ENCODE results near the gene ZNF385C.

The ZNF385C gene

DNA sequence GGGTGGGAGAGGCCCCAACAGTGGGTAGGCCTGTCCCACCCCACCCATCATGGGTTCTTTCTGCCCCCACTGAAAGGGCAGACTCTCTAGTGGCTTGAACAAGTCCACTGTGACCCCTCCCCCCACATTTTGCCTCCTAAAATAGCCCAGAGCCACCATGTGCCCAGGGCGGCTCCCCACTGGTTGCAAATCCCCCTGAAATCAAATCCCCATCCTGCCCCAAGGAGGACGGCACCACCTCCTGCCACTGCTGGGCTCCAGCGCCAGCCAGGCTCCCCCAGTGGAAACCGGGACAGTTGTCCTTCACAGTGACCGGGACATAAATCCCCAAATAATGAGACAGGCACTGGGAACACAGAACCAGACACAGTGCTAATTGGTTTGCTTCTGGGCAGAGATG is 20.5 kb downstream of the ZNF385C start:
- TF ChIP-seq, protein P1, sequence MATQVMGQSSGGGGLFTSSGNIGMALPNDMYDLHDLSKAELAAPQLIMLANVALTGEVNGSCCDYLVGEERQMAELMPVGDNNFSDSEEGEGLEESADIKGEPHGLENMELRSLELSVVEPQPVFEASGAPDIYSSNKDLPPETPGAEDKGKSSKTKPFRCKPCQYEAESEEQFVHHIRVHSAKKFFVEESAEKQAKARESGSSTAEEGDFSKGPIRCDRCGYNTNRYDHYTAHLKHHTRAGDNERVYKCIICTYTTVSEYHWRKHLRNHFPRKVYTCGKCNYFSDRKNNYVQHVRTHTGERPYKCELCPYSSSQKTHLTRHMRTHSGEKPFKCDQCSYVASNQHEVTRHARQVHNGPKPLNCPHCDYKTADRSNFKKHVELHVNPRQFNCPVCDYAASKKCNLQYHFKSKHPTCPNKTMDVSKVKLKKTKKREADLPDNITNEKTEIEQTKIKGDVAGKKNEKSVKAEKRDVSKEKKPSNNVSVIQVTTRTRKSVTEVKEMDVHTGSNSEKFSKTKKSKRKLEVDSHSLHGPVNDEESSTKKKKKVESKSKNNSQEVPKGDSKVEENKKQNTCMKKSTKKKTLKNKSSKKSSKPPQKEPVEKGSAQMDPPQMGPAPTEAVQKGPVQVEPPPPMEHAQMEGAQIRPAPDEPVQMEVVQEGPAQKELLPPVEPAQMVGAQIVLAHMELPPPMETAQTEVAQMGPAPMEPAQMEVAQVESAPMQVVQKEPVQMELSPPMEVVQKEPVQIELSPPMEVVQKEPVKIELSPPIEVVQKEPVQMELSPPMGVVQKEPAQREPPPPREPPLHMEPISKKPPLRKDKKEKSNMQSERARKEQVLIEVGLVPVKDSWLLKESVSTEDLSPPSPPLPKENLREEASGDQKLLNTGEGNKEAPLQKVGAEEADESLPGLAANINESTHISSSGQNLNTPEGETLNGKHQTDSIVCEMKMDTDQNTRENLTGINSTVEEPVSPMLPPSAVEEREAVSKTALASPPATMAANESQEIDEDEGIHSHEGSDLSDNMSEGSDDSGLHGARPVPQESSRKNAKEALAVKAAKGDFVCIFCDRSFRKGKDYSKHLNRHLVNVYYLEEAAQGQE (IDR thresholded peaks at IDR 0.05; ENCODE audit: insufficient replicate concordance, low read depth) = no peak
- TF ChIP-seq GABPA (IDR thresholded peaks at IDR 0.05; ENCODE audit: low read depth) = no peak
- no peak for TF ChIP-seq SPI1 (IDR thresholded peaks at IDR 0.05; ENCODE audit: borderline replicate concordance, low read depth)
- no peak for TF ChIP-seq POLR2AphosphoS5 (IDR thresholded peaks at IDR 0.05; ENCODE audit: low read depth)
- TF ChIP-seq CTCF (IDR thresholded peaks at IDR 0.05; ENCODE audit: insufficient read depth, low read length) = no peak
- Histone ChIP-seq H3K27me3 (ENCODE audit: insufficient read depth, poor library complexity, severe bottlenecking) (peaks cover 1% of the 10 kb centered on the region), H3K4me3 (replicated peaks; ENCODE audit: insufficient read depth, low read length) (no peak overlapping the region), H3K27ac (replicated peaks) (no peak overlapping the region)
- DNase-seq (ENCODE audit: low read depth in 1 of 2, low spot score in 1 of 2) = no peak

GRCh38 chr17:42076797-42077559 is 21.3 kb downstream of the ZNF385C start:
- Histone ChIP-seq H3K27ac (replicated peaks) (no peak overlapping the region), H3K27me3 (ENCODE audit: insufficient read depth, poor library complexity, severe bottlenecking) (peaks cover 6% of the 10 kb centered on the region), H3K4me3 (replicated peaks; ENCODE audit: insufficient read depth, low read length) (no peak overlapping the region)
- TF ChIP-seq POLR2AphosphoS5 (IDR thresholded peaks at IDR 0.05; ENCODE audit: low read depth) (no peak), GABPA (IDR thresholded peaks at IDR 0.05; ENCODE audit: low read depth) (no peak), CTCF (IDR thresholded peaks at IDR 0.05; ENCODE audit: insufficient read depth, low read length) (no peak), SPI1 (IDR thresholded peaks at IDR 0.05; ENCODE audit: borderline replicate concordance, low read depth) (no peak)
- TF ChIP-seq, protein P1 (IDR thresholded peaks at IDR 0.05; ENCODE audit: insufficient replicate concordance, low read depth) = no peak
- DNase-seq (ENCODE audit: low read depth in 1 of 2, low spot score in 1 of 2) = no peak

GRCh38 chr17:42075789-42076188 is 22.5 kb downstream of the ZNF385C start:
- no peak for TF ChIP-seq GABPA (IDR thresholded peaks at IDR 0.05; ENCODE audit: low read depth)
- TF ChIP-seq SPI1 (IDR thresholded peaks at IDR 0.05; ENCODE audit: borderline replicate concordance, low read depth) = no peak
- TF ChIP-seq POLR2AphosphoS5 (IDR thresholded peaks at IDR 0.05; ENCODE audit: low read depth) = no peak
- TF ChIP-seq, protein P1 (IDR thresholded peaks at IDR 0.05; ENCODE audit: insufficient replicate concordance, low read depth) = no peak
- TF ChIP-seq CTCF (IDR thresholded peaks at IDR 0.05; ENCODE audit: insufficient read depth, low read length) = no peak
- no peak for DNase-seq (ENCODE audit: low read depth in 1 of 2, low spot score in 1 of 2)
- H3K27ac ChIP-seq (replicated peaks) = no peak overlapping the region
- no peak overlapping the region for H3K4me3 ChIP-seq (replicated peaks; ENCODE audit: insufficient read depth, low read length)
- peaks cover 12% of the 10 kb centered on the region for H3K27me3 ChIP-seq (ENCODE audit: insufficient read depth, poor library complexity, severe bottlenecking)
